ENCODE results near the gene CYS1. TPM values are rescaled to one million over a fixed set of nuclear protein-coding genes. Genes with fewer than 3 reads are reported as not detected.

CYS1 gene
- polyA plus RNA-seq, 3 donors = not detected

DNA sequence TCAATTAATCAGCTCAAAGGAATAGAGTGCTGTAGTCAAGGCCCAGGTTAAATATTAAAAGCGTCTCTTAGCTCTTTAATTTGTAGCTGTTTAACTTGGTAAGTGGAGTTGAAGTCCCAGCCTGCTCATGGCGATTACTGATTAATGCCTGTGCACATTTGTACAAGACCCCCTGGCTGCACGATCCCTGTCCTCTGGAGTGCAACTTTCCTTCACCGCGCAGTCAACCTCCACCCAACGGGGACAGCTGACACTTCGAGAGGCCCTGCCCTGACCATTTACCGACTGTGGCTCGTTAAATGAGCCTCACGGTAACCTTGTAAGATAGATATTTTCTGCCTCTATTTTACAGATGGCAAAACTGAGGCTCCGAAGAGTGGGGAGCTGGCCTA lies 5.5 kb upstream of the CYS1 start:
- no peak overlapping the region for H3K9ac ChIP-seq (ENCODE audit: insufficient read depth, low read length, poor library complexity, severe bottlenecking)
- H3K9me3 ChIP-seq (replicated peaks in 1 of 2; ENCODE audit: control insufficient read depth in 1 of 2, insufficient read depth in 1 of 2, low read length in 2 of 2) = no peaks in the 10 kb centered on the region
- intact Hi-C loops (cut with micrococcal nuclease) = no loop called here
- no peaks in the 10 kb centered on the region for H4K20me1 ChIP-seq (ENCODE audit: insufficient read depth, low read length)
- Mint-ChIP-seq H3K36me3 (no peaks in the 10 kb centered on the region), H3K4me3 (peak overlapping the region in 1 of 2 donors; percentile 27), H3K27ac (no peak overlapping the region), H3K9me3 (peaks cover 0 to 10% (median 2%) of the 10 kb centered on the region in 7 donors), H3K4me1 (peaks cover 14% of the 10 kb centered on the region), H3K27me3 (ENCODE audit: low read depth in 3 of 3) (peaks cover 61 to 77% (median 66%) of the 10 kb centered on the region in 3 donors)
- no peak overlapping the region for H3K4me2 ChIP-seq (replicated peaks; ENCODE audit: extremely low read depth, low read length, poor library complexity, severe bottlenecking)
- no peak for DNase-seq
- no peak overlapping the region for H2AFZ ChIP-seq (ENCODE audit: insufficient read depth, low read depth, low read length, poor library complexity, severe bottlenecking)
- TF ChIP-seq, protein P1, sequence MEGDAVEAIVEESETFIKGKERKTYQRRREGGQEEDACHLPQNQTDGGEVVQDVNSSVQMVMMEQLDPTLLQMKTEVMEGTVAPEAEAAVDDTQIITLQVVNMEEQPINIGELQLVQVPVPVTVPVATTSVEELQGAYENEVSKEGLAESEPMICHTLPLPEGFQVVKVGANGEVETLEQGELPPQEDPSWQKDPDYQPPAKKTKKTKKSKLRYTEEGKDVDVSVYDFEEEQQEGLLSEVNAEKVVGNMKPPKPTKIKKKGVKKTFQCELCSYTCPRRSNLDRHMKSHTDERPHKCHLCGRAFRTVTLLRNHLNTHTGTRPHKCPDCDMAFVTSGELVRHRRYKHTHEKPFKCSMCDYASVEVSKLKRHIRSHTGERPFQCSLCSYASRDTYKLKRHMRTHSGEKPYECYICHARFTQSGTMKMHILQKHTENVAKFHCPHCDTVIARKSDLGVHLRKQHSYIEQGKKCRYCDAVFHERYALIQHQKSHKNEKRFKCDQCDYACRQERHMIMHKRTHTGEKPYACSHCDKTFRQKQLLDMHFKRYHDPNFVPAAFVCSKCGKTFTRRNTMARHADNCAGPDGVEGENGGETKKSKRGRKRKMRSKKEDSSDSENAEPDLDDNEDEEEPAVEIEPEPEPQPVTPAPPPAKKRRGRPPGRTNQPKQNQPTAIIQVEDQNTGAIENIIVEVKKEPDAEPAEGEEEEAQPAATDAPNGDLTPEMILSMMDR (IDR thresholded peaks at IDR 0.05) = no peak
- no peaks in the 10 kb centered on the region for H3K36me3 ChIP-seq (replicated peaks in 1 of 2; ENCODE audit: control insufficient read depth in 1 of 2, insufficient read depth in 2 of 2, low read length in 2 of 2)
- no peaks in the 10 kb centered on the region for H3K79me2 ChIP-seq (ENCODE audit: insufficient read depth, low read length)
- no peak overlapping the region for H3K27ac ChIP-seq (ENCODE audit: low read depth in 1 of 2, low read length in 2 of 2)
- WGBS (ENCODE audit: insufficient coverage) = 93% methylated on average over 11 of the region's 11 CpGs
- peaks cover 50 to 57% of the 10 kb centered on the region in 2 donors for H3K27me3 ChIP-seq (ENCODE audit: control insufficient read depth in 2 of 2, insufficient read depth in 2 of 2, low read length in 2 of 2)
- peaks cover 4 to 13% of the 10 kb centered on the region in 2 donors for H3K4me1 ChIP-seq (ENCODE audit: control insufficient read depth in 1 of 2, insufficient read depth in 2 of 2, low read length in 2 of 2)
- H3K4me3 ChIP-seq (replicated peaks in 1 of 3; ENCODE audit: low read depth in 2 of 3, low read length in 3 of 3) = no peak overlapping the region

DNA sequence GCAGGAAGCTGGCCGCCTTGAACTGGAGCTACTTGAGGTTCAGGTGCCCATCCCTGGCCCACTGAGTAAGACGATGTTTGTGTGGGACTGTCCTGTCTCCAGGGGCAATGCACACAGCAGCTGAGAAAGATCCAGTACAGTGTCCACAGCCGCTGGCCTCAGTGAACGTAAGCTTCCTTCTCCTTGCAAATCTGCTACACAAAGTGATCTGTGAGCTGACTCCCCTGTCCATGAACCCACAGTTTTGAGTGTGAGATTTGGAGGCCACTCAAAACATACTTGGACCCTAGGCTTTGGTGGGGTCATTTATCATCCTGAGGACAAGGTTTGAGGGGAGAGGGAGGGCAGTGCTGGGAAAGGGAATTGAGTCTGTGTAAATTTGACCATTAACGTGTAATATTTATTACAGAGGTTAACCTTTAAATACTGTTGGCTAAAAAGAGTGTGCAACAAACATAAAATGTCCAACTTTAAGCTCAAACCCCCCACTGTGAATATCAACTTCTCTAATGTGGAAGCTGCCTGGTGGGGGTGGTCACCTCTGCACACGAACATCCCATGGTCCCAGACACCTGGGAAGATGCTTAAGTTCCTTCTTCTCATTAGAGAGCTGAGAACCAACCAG lies 4.9 kb upstream of the CYS1 start:
- no peaks in the 10 kb centered on the region for H3K36me3 Mint-ChIP-seq
- H3K27me3 ChIP-seq (ENCODE audit: control insufficient read depth in 2 of 2, insufficient read depth in 2 of 2, low read length in 2 of 2) = peaks cover 54 to 57% of the 10 kb centered on the region in 2 donors
- TF ChIP-seq, protein P1 (IDR thresholded peaks at IDR 0.05) = no peak

More for the DNA sequence above, 4.9 kb upstream of the CYS1 start:
- DNase-seq = no peak
- peak overlapping the region in 1 of 2 donors; percentile 69 for H3K4me3 Mint-ChIP-seq
- no peak overlapping the region for H3K4me2 ChIP-seq (replicated peaks; ENCODE audit: extremely low read depth, low read length, poor library complexity, severe bottlenecking)
- no peak overlapping the region for H3K9ac ChIP-seq (ENCODE audit: insufficient read depth, low read length, poor library complexity, severe bottlenecking)
- H4K20me1 ChIP-seq (ENCODE audit: insufficient read depth, low read length) = no peaks in the 10 kb centered on the region
- peaks cover 63 to 77% (median 66%) of the 10 kb centered on the region in 3 donors for H3K27me3 Mint-ChIP-seq (ENCODE audit: low read depth in 3 of 3)
- 60% methylated on average over 3 of the region's 6 CpGs for WGBS (ENCODE audit: insufficient coverage)
- H3K27ac ChIP-seq (ENCODE audit: low read depth in 1 of 2, low read length in 2 of 2) = no peak overlapping the region
- H3K4me1 Mint-ChIP-seq = peaks cover 12% of the 10 kb centered on the region
- no peaks in the 10 kb centered on the region for H3K79me2 ChIP-seq (ENCODE audit: insufficient read depth, low read length)
- H3K9me3 ChIP-seq (replicated peaks in 1 of 2; ENCODE audit: control insufficient read depth in 1 of 2, insufficient read depth in 1 of 2, low read length in 2 of 2) = no peaks in the 10 kb centered on the region
- peaks cover 8 to 13% of the 10 kb centered on the region in 2 donors for H3K4me1 ChIP-seq (ENCODE audit: control insufficient read depth in 1 of 2, insufficient read depth in 2 of 2, low read length in 2 of 2)
- no peak overlapping the region for H2AFZ ChIP-seq (ENCODE audit: insufficient read depth, low read depth, low read length, poor library complexity, severe bottlenecking)
- intact Hi-C loops (cut with micrococcal nuclease) = no loop called here
- H3K36me3 ChIP-seq (replicated peaks in 1 of 2; ENCODE audit: control insufficient read depth in 1 of 2, insufficient read depth in 2 of 2, low read length in 2 of 2) = no peaks in the 10 kb centered on the region
- H3K9me3 Mint-ChIP-seq = peaks cover 0 to 13% (median 2%) of the 10 kb centered on the region in 7 donors
- H3K4me3 ChIP-seq (replicated peaks in 1 of 3; ENCODE audit: low read depth in 2 of 3, low read length in 3 of 3) = no peak overlapping the region
- H3K27ac Mint-ChIP-seq = no peak overlapping the region

Measured in CD14-positive monocyte (primary cell).